K562 (cell line): ENCODE results near the gene RABGAP1L. TPM values are rescaled to one million over a fixed set of nuclear protein-coding genes. Genes with fewer than 3 reads are reported as not detected.

Experiments
- BRD4 ChIP-seq: fragments of 200-600 bp; sonication (generic); IDR thresholded peaks from 2 replicates; pipeline ENCODE4 v1.6.1; 2017; ENCODE audit warnings: inconsistent platforms
- ETS2 ChIP-seq: IDR thresholded peaks from 2 replicates; pipeline ENCODE4 v1.6.1; 2016; ENCODE audit warnings: borderline replicate concordance, missing genetic modification characterization, mild to moderate bottlenecking, moderate library complexity, missing compliant biosample characterization; ENCODE audit not compliant: poor library complexity, severe bottlenecking
- ETV5 ChIP-seq: sonication (generic); formaldehyde crosslinking; IDR thresholded peaks from 2 replicates; pipeline ENCODE4 v1.4.0; 2020; ENCODE audit warnings: low read depth, mild to moderate bottlenecking, missing genetic modification reagents
- FOXJ2 ChIP-seq: fragments of 200-800 bp; sonication (Bioruptor generic); IDR thresholded peaks from 2 replicates; pipeline ENCODE4 v1.6.1; 2016; ENCODE audit warnings: missing genetic modification characterization, missing compliant biosample characterization
- JUN ChIP-seq, 2 experiments: sonication (generic) in 1 of 2; formaldehyde crosslinking in 1 of 2; IDR thresholded peaks; 2 replicates each; pipeline versions ENCODE4 v1.6.1 to v1.8.0; 2012 to 2022; ENCODE audit warnings: borderline replicate concordance in 2 of 2, mild to moderate bottlenecking in 2 of 2, improper control_type of control experiment in 1 of 2, low read depth in 1 of 2, low read length in 1 of 2, missing genetic modification reagents in 1 of 2
- JUND ChIP-seq, 2 experiments: IDR thresholded peaks; 2 replicates in 1 of 2; 3 replicates in 1 of 2; pipeline ENCODE4 v1.6.1; 2011; ENCODE audit warnings: borderline replicate concordance in 2 of 2, low read depth in 2 of 2, low read length in 2 of 2, improper control_type of control experiment in 1 of 2, missing biosample characterization in 1 of 2, missing genetic modification characterization in 1 of 2, missing genetic modification reagents in 1 of 2
- KDM2B ChIP-seq: fragments of 250-450 bp; sonication (Bioruptor Pico); IDR thresholded peaks from 2 replicates; pipeline ENCODE4 v1.8.0; 2021; ENCODE audit warnings: mild to moderate bottlenecking, moderate library complexity
- MCM7 ChIP-seq, 2 experiments: fragments of 450-650 bp; IDR thresholded peaks; 2 replicates each; pipeline ENCODE4 v1.6.1; 2016 to 2018
- RBM22 ChIP-seq: fragments of 200-400 bp; formaldehyde crosslinking; IDR thresholded peaks from 2 replicates; pipeline ENCODE4 v1.6.1; 2018; ENCODE audit warnings: low read length, low read depth; ENCODE audit not compliant: poor library complexity, severe bottlenecking
- RFX1 ChIP-seq: fragments of 450-650 bp; IDR thresholded peaks from 2 replicates; pipeline ENCODE4 v1.6.1; 2016; ENCODE audit warnings: mild to moderate bottlenecking, moderate library complexity
- SIRT6 ChIP-seq: IDR thresholded peaks from one replicate; pipeline ENCODE4 v1.6.1; 2012; ENCODE audit warnings: low read depth, mild to moderate bottlenecking, control low read depth, inconsistent platforms, low read length, moderate library complexity
- SREBF1 ChIP-seq: fragments of 150-350 bp; IDR thresholded peaks from 2 replicates; pipeline ENCODE4 v1.6.1; 2014; ENCODE audit warnings: antibody characterized with exemption, low read depth, low read length, borderline replicate concordance
- TBL1XR1 ChIP-seq, 2 experiments: IDR thresholded peaks; 2 replicates each; pipeline ENCODE4 v1.6.1; 2012; ENCODE audit warnings: improper control_type of control experiment in 2 of 2, low read length in 2 of 2, mild to moderate bottlenecking in 1 of 2
- YY1 ChIP-seq, 3 experiments: IDR thresholded peaks; 2 replicates each; pipeline ENCODE4 v1.6.1; 2011; ENCODE audit warnings: low read length in 2 of 3, mild to moderate bottlenecking in 2 of 3, moderate library complexity in 2 of 3, borderline replicate concordance in 1 of 3, control low read depth in 1 of 3, low read depth in 1 of 3; ENCODE audit not compliant: insufficient read depth in 3 of 3, insufficient replicate concordance in 2 of 3, control insufficient read depth in 1 of 3, insufficient read length in 1 of 3; ENCODE audit errors: extremely low read depth in 1 of 3
- ZNF212 ChIP-seq: fragments of 450-650 bp; formaldehyde crosslinking; IDR thresholded peaks from 2 replicates; pipeline ENCODE4 v1.4.0; 2020; ENCODE audit warnings: mild to moderate bottlenecking
- ZNF217 ChIP-seq: sonication (generic); formaldehyde crosslinking; IDR thresholded peaks from 2 replicates; pipeline ENCODE4 v1.8.0; 2022; ENCODE audit warnings: mild to moderate bottlenecking, missing genetic modification reagents
- ZNF431 ChIP-seq: sonication (generic); formaldehyde crosslinking; IDR thresholded peaks from 2 replicates; pipeline ENCODE4 v1.8.0; 2022; ENCODE audit warnings: mild to moderate bottlenecking, missing genetic modification reagents
- ZNF785 ChIP-seq: fragments of 250-450 bp; sonication (Bioruptor Pico); IDR thresholded peaks from 2 replicates; pipeline ENCODE4 v1.4.0; 2020; ENCODE audit warnings: mild to moderate bottlenecking
- polyA plus RNA-seq, 8 experiments: library from polyadenylated mRNA; depleted of rRNA in 4 of 8; stranded (reverse) in 5 of 8; unstranded in 3 of 8; fragments of >200 nt; fragmentation: Nextera tagmentation in 2 of 8; fragmentation: Illumina TruSeq in 1 of 8; extraction: Ambion mirVana in 2 of 8; extraction: Trizol in 1 of 8; gene quantifications; 2 replicates each; pipeline versions ENCODE4 v1.2.1 to v1.2.3, GENCODE V29; 2011 to 2014; ENCODE audit warnings: inconsistent platforms in 1 of 8, missing spikeins in 1 of 8
- total RNA-seq, 7 experiments: library from RNA; depleted of rRNA in 6 of 7; stranded (reverse); fragments of >200 nt in 6 of 7; fragmentation: Illumina TruSeq in 2 of 7; extraction: Trizol in 2 of 7; gene quantifications; 2 replicates each; pipeline versions ENCODE4 v1.2.1 to v1.2.3, GENCODE V29; 2011 to 2021; ENCODE audit warnings: low replicate concordance in 1 of 7
- TF ChIP-seq, protein P1 (sequence below): fragments of 200-800 bp; sonication (Bioruptor generic); IDR thresholded peaks from 2 replicates; pipeline ENCODE4 v1.6.1; 2017; ENCODE audit warnings: missing genetic modification characterization, missing compliant biosample characterization
- TF ChIP-seq, protein P2 (sequence below), 2 experiments: fragments of 150-350 bp in 1 of 2; IDR thresholded peaks; 2 replicates each; pipeline ENCODE4 v1.6.1; 2012 to 2016; ENCODE audit warnings: low read depth in 2 of 2, low read length in 2 of 2, mild to moderate bottlenecking in 1 of 2, moderate library complexity in 1 of 2
- TF ChIP-seq, protein P3 (sequence below): fragments of 450-650 bp; formaldehyde crosslinking; IDR thresholded peaks from 2 replicates; pipeline ENCODE4 v1.4.0; 2022; ENCODE audit warnings: missing genetic modification characterization

The RABGAP1L gene
- total and polyA plus RNA-seq, 9 of the 15 experiments (the other 6 are each of a cell fraction or from before 2014, with no cell fraction given) = 16.5 to 44.9 (median 26.7) TPM

DNA sequence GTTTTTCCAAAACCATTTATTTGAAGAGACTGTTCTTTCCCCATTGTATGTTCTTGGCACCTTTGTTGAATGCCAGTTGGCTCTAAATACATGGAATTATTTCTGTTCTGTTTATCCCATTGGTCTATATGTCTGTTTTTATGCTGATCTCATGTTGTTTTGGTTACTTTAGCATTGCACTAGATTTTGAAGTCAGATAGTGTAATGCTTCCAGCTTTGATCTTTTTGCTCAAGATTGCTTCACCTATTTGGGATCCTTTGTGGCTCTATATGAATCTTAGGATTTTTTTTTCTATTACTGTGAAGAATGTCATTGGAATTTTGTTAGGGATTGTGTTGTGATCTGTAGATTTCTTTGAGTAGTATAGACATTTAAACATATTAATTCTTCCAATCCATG lies 149.3 kb downstream of the RABGAP1L start (continued):
- TF ChIP-seq, protein P1, sequence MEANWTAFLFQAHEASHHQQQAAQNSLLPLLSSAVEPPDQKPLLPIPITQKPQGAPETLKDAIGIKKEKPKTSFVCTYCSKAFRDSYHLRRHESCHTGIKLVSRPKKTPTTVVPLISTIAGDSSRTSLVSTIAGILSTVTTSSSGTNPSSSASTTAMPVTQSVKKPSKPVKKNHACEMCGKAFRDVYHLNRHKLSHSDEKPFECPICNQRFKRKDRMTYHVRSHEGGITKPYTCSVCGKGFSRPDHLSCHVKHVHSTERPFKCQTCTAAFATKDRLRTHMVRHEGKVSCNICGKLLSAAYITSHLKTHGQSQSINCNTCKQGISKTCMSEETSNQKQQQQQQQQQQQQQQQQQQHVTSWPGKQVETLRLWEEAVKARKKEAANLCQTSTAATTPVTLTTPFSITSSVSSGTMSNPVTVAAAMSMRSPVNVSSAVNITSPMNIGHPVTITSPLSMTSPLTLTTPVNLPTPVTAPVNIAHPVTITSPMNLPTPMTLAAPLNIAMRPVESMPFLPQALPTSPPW = no peak
- TF ChIP-seq ZNF212 (CRISPR knock-in tag) = no peak
- no peak for TF ChIP-seq TBL1XR1 (IDR thresholded peaks at IDR 0.05; ENCODE audit: low read length in 2 of 2)
- no peak for TF ChIP-seq ZNF217 (CRISPR knock-in tag)
- no peak for TF ChIP-seq ZNF431 (CRISPR knock-in tag)
- TF ChIP-seq JUND (IDR thresholded peaks at IDR 0.05; ENCODE audit: borderline replicate concordance, low read depth, low read length) = no peak
- no peak for TF ChIP-seq JUND (tag; IDR thresholded peaks at IDR 0.05; ENCODE audit: borderline replicate concordance, low read depth, low read length)
- TF ChIP-seq ETS2 (tag) = no peak
- no peak for TF ChIP-seq BRD4
- no peak for TF ChIP-seq SIRT6
- TF ChIP-seq, protein P2, sequence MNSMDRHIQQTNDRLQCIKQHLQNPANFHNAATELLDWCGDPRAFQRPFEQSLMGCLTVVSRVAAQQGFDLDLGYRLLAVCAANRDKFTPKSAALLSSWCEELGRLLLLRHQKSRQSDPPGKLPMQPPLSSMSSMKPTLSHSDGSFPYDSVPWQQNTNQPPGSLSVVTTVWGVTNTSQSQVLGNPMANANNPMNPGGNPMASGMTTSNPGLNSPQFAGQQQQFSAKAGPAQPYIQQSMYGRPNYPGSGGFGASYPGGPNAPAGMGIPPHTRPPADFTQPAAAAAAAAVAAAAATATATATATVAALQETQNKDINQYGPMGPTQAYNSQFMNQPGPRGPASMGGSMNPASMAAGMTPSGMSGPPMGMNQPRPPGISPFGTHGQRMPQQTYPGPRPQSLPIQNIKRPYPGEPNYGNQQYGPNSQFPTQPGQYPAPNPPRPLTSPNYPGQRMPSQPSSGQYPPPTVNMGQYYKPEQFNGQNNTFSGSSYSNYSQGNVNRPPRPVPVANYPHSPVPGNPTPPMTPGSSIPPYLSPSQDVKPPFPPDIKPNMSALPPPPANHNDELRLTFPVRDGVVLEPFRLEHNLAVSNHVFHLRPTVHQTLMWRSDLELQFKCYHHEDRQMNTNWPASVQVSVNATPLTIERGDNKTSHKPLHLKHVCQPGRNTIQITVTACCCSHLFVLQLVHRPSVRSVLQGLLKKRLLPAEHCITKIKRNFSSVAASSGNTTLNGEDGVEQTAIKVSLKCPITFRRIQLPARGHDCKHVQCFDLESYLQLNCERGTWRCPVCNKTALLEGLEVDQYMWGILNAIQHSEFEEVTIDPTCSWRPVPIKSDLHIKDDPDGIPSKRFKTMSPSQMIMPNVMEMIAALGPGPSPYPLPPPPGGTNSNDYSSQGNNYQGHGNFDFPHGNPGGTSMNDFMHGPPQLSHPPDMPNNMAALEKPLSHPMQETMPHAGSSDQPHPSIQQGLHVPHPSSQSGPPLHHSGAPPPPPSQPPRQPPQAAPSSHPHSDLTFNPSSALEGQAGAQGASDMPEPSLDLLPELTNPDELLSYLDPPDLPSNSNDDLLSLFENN (IDR thresholded peaks at IDR 0.05; ENCODE audit: low read depth in 2 of 2, low read length in 2 of 2) = no peak
- TF ChIP-seq, protein P3, sequence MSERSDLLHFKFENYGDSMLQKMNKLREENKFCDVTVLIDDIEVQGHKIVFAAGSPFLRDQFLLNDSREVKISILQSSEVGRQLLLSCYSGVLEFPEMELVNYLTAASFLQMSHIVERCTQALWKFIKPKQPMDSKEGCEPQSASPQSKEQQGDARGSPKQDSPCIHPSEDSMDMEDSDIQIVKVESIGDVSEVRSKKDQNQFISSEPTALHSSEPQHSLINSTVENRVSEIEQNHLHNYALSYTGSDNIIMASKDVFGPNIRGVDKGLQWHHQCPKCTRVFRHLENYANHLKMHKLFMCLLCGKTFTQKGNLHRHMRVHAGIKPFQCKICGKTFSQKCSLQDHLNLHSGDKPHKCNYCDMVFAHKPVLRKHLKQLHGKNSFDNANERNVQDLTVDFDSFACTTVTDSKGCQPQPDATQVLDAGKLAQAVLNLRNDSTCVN = no peak
- TF ChIP-seq RFX1 = 0 out of 2 replicates have a peak, but pooled peaks have one; percentile 12
- TF ChIP-seq KDM2B (CRISPR knock-in tag) = no peak
- no peak for TF ChIP-seq MCM7 (IDR thresholded peaks at IDR 0.05)
- no peak for TF ChIP-seq ETV5 (CRISPR knock-in tag)
- no peak for TF ChIP-seq YY1 (IDR thresholded peaks at IDR 0.05; ENCODE audit: borderline replicate concordance in 1 of 3, control insufficient read depth in 1 of 3, extremely low read depth in 1 of 3, insufficient read depth in 3 of 3, insufficient read length in 1 of 3, insufficient replicate concordance in 2 of 3, low read depth in 1 of 3, low read length in 2 of 3)
- no peak for TF ChIP-seq RBM22
- TF ChIP-seq SREBF1 = no peak
- TF ChIP-seq FOXJ2 (tag) = peak; percentile 79
- no peak for TF ChIP-seq ZNF785
- no peak for TF ChIP-seq JUN (IDR thresholded peaks at IDR 0.05; ENCODE audit: borderline replicate concordance, low read depth, low read length)
- no peak for TF ChIP-seq JUN (CRISPR knock-in tag; IDR thresholded peaks at IDR 0.05; ENCODE audit: borderline replicate concordance)
